Measurements from ENCODE around the gene ALPL.
A peak's percentile ranks its signal among the peaks of the same experiment; 100 is the strongest.

Gene ALPL

GRCh38 chr1:21550866-21551475, 41.7 kb downstream of the ALPL start:
- H3K4me1 ChIP-seq (ENCODE audit: control insufficient read depth, insufficient read depth, low read length): no peaks in the 10 kb centered on the region

GRCh38 chr1:21552715-21553114, 43.5 kb downstream of the ALPL start:
- Histone ChIP-seq H3K36me3 (ENCODE audit: control insufficient read depth in 2 of 2, insufficient read depth in 1 of 2, low read length in 2 of 2) (no peaks in the 10 kb centered on the region), H3K4me3 (ENCODE audit: low read depth, low read length) (no peak overlapping the region), H3K9me3 (ENCODE audit: control insufficient read depth, insufficient read depth, low read depth, low read length) (no peaks in the 10 kb centered on the region), H3K4me1 (ENCODE audit: control insufficient read depth, insufficient read depth, low read length) (no peaks in the 10 kb centered on the region), H3K27ac (ENCODE audit: extremely low read depth, low read depth, low read length) (no peak overlapping the region)
- TF ChIP-seq PRDM10 (tag by site-specific recombination; IDR thresholded peaks at IDR 0.05) (0 out of 2 replicates have a peak, but pooled peaks have one; percentile 11), YY1 (tag by site-specific recombination; IDR thresholded peaks at IDR 0.05) (no peak), ZNF449 (tag by site-specific recombination; IDR thresholded peaks at IDR 0.05) (no peak), SCRT2 (tag by site-specific recombination; IDR thresholded peaks at IDR 0.05) (peak; percentile 61), ZNF324 (tag by site-specific recombination; IDR thresholded peaks at IDR 0.05) (no peak), ZNF211 (tag by site-specific recombination; IDR thresholded peaks at IDR 0.05; ENCODE audit: low read depth) (no peak), ZNF23 (tag by site-specific recombination; IDR thresholded peaks at IDR 0.05; ENCODE audit: borderline replicate concordance) (no peak), PRDM6 (tag by site-specific recombination; IDR thresholded peaks at IDR 0.05) (peak; percentile 70)
- POLR2A ChIA-PET: no interaction called here
- CTCF ChIA-PET: interaction anchor here (1.0 kb wide), 1 partner anchor 17 kb away, joined by 3 read pairs; no protein-coding TSS in a partner anchor

More at GRCh38 chr1:21550866-21551475, 41.7 kb downstream of the ALPL start:
- Histone ChIP-seq H3K4me3 (ENCODE audit: low read depth, low read length) (no peak overlapping the region), H3K36me3 (ENCODE audit: control insufficient read depth in 2 of 2, insufficient read depth in 1 of 2, low read length in 2 of 2) (no peaks in the 10 kb centered on the region), H3K9me3 (ENCODE audit: control insufficient read depth, insufficient read depth, low read depth, low read length) (no peaks in the 10 kb centered on the region), H3K27ac (ENCODE audit: extremely low read depth, low read depth, low read length) (no peak overlapping the region)
- ChIA-PET CTCF (interaction anchor here (0.6 to 0.8 kb wide), 3 partner anchors 22 to 437 kb away, joined by 3 to 6 read pairs (median 4); no protein-coding TSS in a partner anchor), POLR2A (no interaction called here)
- TF ChIP-seq ZNF624 (tag by site-specific recombination; IDR thresholded peaks at IDR 0.05) (no peak), GFI1B (tag by site-specific recombination; IDR thresholded peaks at IDR 0.05) (no peak), ZBTB44 (tag by site-specific recombination; IDR thresholded peaks at IDR 0.05) (no peak), KLF7 (tag by site-specific recombination; IDR thresholded peaks at IDR 0.05; ENCODE audit: borderline replicate concordance) (no peak), SP2 (tag by site-specific recombination; IDR thresholded peaks at IDR 0.05) (no peak), ZNF140 (tag by site-specific recombination; IDR thresholded peaks at IDR 0.05) (no peak), ZSCAN4 (tag by site-specific recombination; IDR thresholded peaks at IDR 0.05) (no peak), GLIS1 (tag by site-specific recombination; IDR thresholded peaks at IDR 0.05) (no peak), SCRT1 (tag by site-specific recombination; IDR thresholded peaks at IDR 0.05; ENCODE audit: borderline replicate concordance) (no peak)
